B cell (primary cell): ENCODE measurements around the gene TEAD1.

Experiments used
- CTCF ChIP-seq: fragments of 200-600 bp; IDR thresholded peaks from one replicate; pipeline ENCODE4 v1.8.0; 2022; ENCODE audit warnings: antibody characterized with exemption, mild to moderate bottlenecking
- EZH2 ChIP-seq: IDR thresholded peaks from 2 replicates; pipeline ENCODE4 v1.6.1; 2012; ENCODE audit warnings: borderline replicate concordance, low read depth, mild to moderate bottlenecking, moderate library complexity, low read length; ENCODE audit not compliant: insufficient read depth, poor library complexity, severe bottlenecking

GRCh38 chr11:12743834-12744449 is 69.7 kb downstream of the TEAD1 start:
- no peak for TF ChIP-seq CTCF
- no peak for TF ChIP-seq EZH2
